Vagina (tissue), 2 donors: ENCODE measurements around the gene ERI2. TPM values are rescaled to one million over a fixed set of nuclear protein-coding genes. Genes with fewer than 3 reads are reported as not detected.
A peak's percentile ranks its signal among the peaks of the same experiment; 100 is the strongest.
"Not testable (repeated sequence)": the region's sequence is repeated elsewhere in the genome, so short reads cannot be mapped to it uniquely, and the experiment has no call there.

ENCODE experiments used
- DNase-seq, 2 donors: peaks; one replicate each; pipeline ENCODE4 v3.0.0-alpha.2; 2017; ENCODE audit errors: extremely low spot score in 2 of 2
- H3K27ac ChIP-seq: fragments of 200-600 bp; sonication (generic); one replicate; pipeline ENCODE4 v1.5.1; 2019
- H3K27me3 ChIP-seq: fragments of 200-600 bp; sonication (generic); one replicate; pipeline ENCODE4 v1.5.1; 2019
- H3K36me3 ChIP-seq, 2 donors: fragments of 200-600 bp; sonication (generic); one replicate each; pipeline ENCODE4 v1.5.1; 2017 to 2019
- H3K4me1 ChIP-seq: fragments of 200-600 bp; sonication (generic); one replicate; pipeline ENCODE4 v1.5.1; 2019
- H3K4me3 ChIP-seq, 2 donors: fragments of 200-600 bp; sonication (generic); 1 replicate in 1 of 2; 2 replicates in 1 of 2; pipeline ENCODE4 v1.5.1; 2016 to 2019
- H3K9me3 ChIP-seq: fragments of 200-600 bp; sonication (generic); one replicate; pipeline ENCODE4 v1.5.1; 2019
- POLR2A ChIP-seq, 2 donors: fragments of 450-650 bp; IDR thresholded peaks; one replicate each; pipeline ENCODE4 v1.6.1; 2017; ENCODE audit warnings: antibody characterized with exemption in 2 of 2, mild to moderate bottlenecking in 2 of 2, moderate library complexity in 2 of 2
- POLR2AphosphoS5 ChIP-seq, 2 donors: sonication (generic); formaldehyde crosslinking; IDR thresholded peaks; one replicate each; pipeline ENCODE4 v1.9.0; 2017; ENCODE audit warnings: antibody characterized with exemption in 2 of 2, mild to moderate bottlenecking in 2 of 2, low read depth in 1 of 2; ENCODE audit not compliant: insufficient read depth in 1 of 2
- intact Hi-C: fragments of 100-400 bp; cut with DNase I; formaldehyde crosslinking; loops from one replicate; pipeline ENCODE4 v1.15.1; 2023
- total RNA-seq: library from RNA; depleted of rRNA; stranded (reverse); fragments of >200 nt; gene quantifications from one replicate; pipeline ENCODE4 v1.2.3, GENCODE V29; 2016
- TF ChIP-seq, protein P1 (sequence below), 3 experiments: fragments of 450-650 bp in 2 of 3; fragments of 200-600 bp in 1 of 3; sonication (generic) in 1 of 3; IDR thresholded peaks; one replicate each; pipeline ENCODE4 v1.5.1; 2017 to 2019; ENCODE audit warnings: antibody characterized with exemption in 3 of 3, mild to moderate bottlenecking in 2 of 3, moderate library complexity in 2 of 3

ERI2 gene
- total RNA-seq, 1 donor from 2014 or later: 6.4 TPM

- H3K4me1 ChIP-seq: peaks cover 11% of the 10 kb centered on the region
- no peak for DNase-seq
- no peaks in the 10 kb centered on the region for H3K27me3 ChIP-seq
- intact Hi-C loops: no loop called here
- H3K27ac ChIP-seq: no peak overlapping the region
- H3K36me3 ChIP-seq: no peaks in the 10 kb centered on the region
- H3K4me3 ChIP-seq: no peak overlapping the region
- no peaks in the 10 kb centered on the region for H3K9me3 ChIP-seq
- TF ChIP-seq POLR2AphosphoS5 (IDR thresholded peaks at IDR 0.05; ENCODE audit: insufficient read depth in 1 of 2, low read depth in 1 of 2) (no peak), POLR2A (IDR thresholded peaks at IDR 0.05) (no peak)
- TF ChIP-seq, protein P1, sequence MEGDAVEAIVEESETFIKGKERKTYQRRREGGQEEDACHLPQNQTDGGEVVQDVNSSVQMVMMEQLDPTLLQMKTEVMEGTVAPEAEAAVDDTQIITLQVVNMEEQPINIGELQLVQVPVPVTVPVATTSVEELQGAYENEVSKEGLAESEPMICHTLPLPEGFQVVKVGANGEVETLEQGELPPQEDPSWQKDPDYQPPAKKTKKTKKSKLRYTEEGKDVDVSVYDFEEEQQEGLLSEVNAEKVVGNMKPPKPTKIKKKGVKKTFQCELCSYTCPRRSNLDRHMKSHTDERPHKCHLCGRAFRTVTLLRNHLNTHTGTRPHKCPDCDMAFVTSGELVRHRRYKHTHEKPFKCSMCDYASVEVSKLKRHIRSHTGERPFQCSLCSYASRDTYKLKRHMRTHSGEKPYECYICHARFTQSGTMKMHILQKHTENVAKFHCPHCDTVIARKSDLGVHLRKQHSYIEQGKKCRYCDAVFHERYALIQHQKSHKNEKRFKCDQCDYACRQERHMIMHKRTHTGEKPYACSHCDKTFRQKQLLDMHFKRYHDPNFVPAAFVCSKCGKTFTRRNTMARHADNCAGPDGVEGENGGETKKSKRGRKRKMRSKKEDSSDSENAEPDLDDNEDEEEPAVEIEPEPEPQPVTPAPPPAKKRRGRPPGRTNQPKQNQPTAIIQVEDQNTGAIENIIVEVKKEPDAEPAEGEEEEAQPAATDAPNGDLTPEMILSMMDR (IDR thresholded peaks at IDR 0.05): no peak
Observed at GRCh38 chr16:20807862-20808261, 1.6 kb upstream of the ERI2 start.

- H3K9me3 ChIP-seq, H3K27me3 ChIP-seq, H3K36me3 ChIP-seq, DNase-seq, intact Hi-C loops: not testable (repeated sequence)
- Histone ChIP-seq H3K4me1 (peaks cover 11% of the 10 kb centered on the region), H3K27ac (peak overlapping the region; percentile 93), H3K4me3 (peak overlapping the region; percentile 70 to 80)
Observed at GRCh38 chr16:20805684-20806167, 546 bp downstream of the ERI2 start.

GRCh38 chr16:20803561-20804214 lies 2.6 kb downstream of the ERI2 start:
- no peak for DNase-seq
- TF ChIP-seq, protein P1 (IDR thresholded peaks at IDR 0.05): no peak
- TF ChIP-seq POLR2AphosphoS5 (IDR thresholded peaks at IDR 0.05; ENCODE audit: insufficient read depth in 1 of 2, low read depth in 1 of 2): no peak
- no peak for TF ChIP-seq POLR2A (IDR thresholded peaks at IDR 0.05)
- H3K27ac ChIP-seq: no peak overlapping the region
- H3K4me3 ChIP-seq: no peak overlapping the region
- intact Hi-C loops: no loop called here
- peaks cover 11% of the 10 kb centered on the region for H3K4me1 ChIP-seq
- no peaks in the 10 kb centered on the region for H3K9me3 ChIP-seq
- peaks cover 0 to 5% of the 10 kb centered on the region in 2 donors for H3K36me3 ChIP-seq
- no peaks in the 10 kb centered on the region for H3K27me3 ChIP-seq

- no peak for DNase-seq
- intact Hi-C loops: no loop called here
- TF ChIP-seq, protein P1 (IDR thresholded peaks at IDR 0.05): no peak
- no peak for TF ChIP-seq POLR2A (IDR thresholded peaks at IDR 0.05)
- TF ChIP-seq POLR2AphosphoS5 (IDR thresholded peaks at IDR 0.05; ENCODE audit: insufficient read depth in 1 of 2, low read depth in 1 of 2): no peak
- H3K27me3 ChIP-seq: no peaks in the 10 kb centered on the region
- H3K4me1 ChIP-seq: peaks cover 11% of the 10 kb centered on the region
- H3K27ac ChIP-seq: no peak overlapping the region
- H3K9me3 ChIP-seq: no peaks in the 10 kb centered on the region
- H3K4me3 ChIP-seq: no peak overlapping the region
- peaks cover 0 to 10% of the 10 kb centered on the region in 2 donors for H3K36me3 ChIP-seq
Observed at GRCh38 chr16:20803192-20803560, 3.1 kb downstream of the ERI2 start.

GRCh38 chr16:20801278-20801677 lies 5.0 kb downstream of the ERI2 start:
- Histone ChIP-seq H3K27ac (no peak overlapping the region), H3K36me3 (peaks cover 0 to 18% of the 10 kb centered on the region in 2 donors), H3K27me3 (no peaks in the 10 kb centered on the region), H3K4me1 (no peaks in the 10 kb centered on the region), H3K4me3 (no peak overlapping the region), H3K9me3 (no peaks in the 10 kb centered on the region)
- no peak for DNase-seq
- TF ChIP-seq, protein P1 (IDR thresholded peaks at IDR 0.05): no peak
- no peak for TF ChIP-seq POLR2AphosphoS5 (IDR thresholded peaks at IDR 0.05; ENCODE audit: insufficient read depth in 1 of 2, low read depth in 1 of 2)
- intact Hi-C loops: no loop called here
